HEK293 (cell line): Measurements from ENCODE around the gene OPCML.

ENCODE experiments used
- CTCF ChIA-PET: fragments of 350-600 bp; formaldehyde crosslinking; extraction: SDS; loops from one replicate; lab custom pipeline; 2021; ENCODE audit warnings: antibody characterized with exemption; lab: Yijun Ruan, JAX
- POLR2A ChIA-PET: fragments of 300-600 bp; formaldehyde crosslinking; extraction: SDS; loops from one replicate; lab custom pipeline; 2020; ENCODE audit warnings: antibody characterized with exemption, inconsistent platforms; lab: Yijun Ruan, JAX
- H3K27ac ChIP-seq: fragments of 200-500 bp; sonication (Bioruptor generic); 2 replicates; pipeline ENCODE4 v1.5.1; 2014; ENCODE audit warnings: low read depth, low read length, control low read depth, inconsistent platforms; ENCODE audit errors: extremely low read depth
- H3K36me3 ChIP-seq, 2 experiments: fragments of 200-500 bp in 1 of 2; sonication (Bioruptor generic) in 1 of 2; 1 replicate in 1 of 2; 2 replicates in 1 of 2; pipeline ENCODE4 v1.5.1; 2014 to 2017; ENCODE audit warnings: inconsistent platforms in 2 of 2, low read length in 2 of 2; ENCODE audit not compliant: control insufficient read depth in 2 of 2, insufficient read depth in 1 of 2
- H3K4me1 ChIP-seq: fragments of 200-500 bp; sonication (Bioruptor generic); 2 replicates; pipeline ENCODE4 v1.5.1; 2014; ENCODE audit warnings: mild to moderate bottlenecking, low read length, inconsistent platforms; ENCODE audit not compliant: control insufficient read depth, insufficient read depth
- H3K4me3 ChIP-seq: 2 replicates; pipeline ENCODE4 v1.5.1; 2011; ENCODE audit warnings: low read depth, mild to moderate bottlenecking, control low read depth, low read length, moderate library complexity
- H3K9me3 ChIP-seq: fragments of 200-500 bp; sonication (Bioruptor generic); 2 replicates; pipeline ENCODE4 v1.5.1; 2014; ENCODE audit warnings: low read depth, low read length, inconsistent platforms; ENCODE audit not compliant: control insufficient read depth, insufficient read depth
- BCL11A ChIP-seq: fragments of 450-650 bp; formaldehyde crosslinking; IDR thresholded peaks from 2 replicates; pipeline ENCODE4 v1.5.1; 2016; ENCODE audit warnings: low read depth, missing biosample characterization, missing genetic modification characterization
- BCL11B ChIP-seq: fragments of 450-650 bp; formaldehyde crosslinking; IDR thresholded peaks from 2 replicates; pipeline ENCODE4 v1.5.1; 2016; ENCODE audit warnings: low read depth, missing biosample characterization, missing genetic modification characterization
- FEZF1 ChIP-seq: fragments of 450-650 bp; formaldehyde crosslinking; IDR thresholded peaks from 2 replicates; pipeline ENCODE4 v1.5.1; 2016; ENCODE audit warnings: missing biosample characterization, missing genetic modification characterization
- MYNN ChIP-seq: fragments of 450-650 bp; formaldehyde crosslinking; IDR thresholded peaks from 2 replicates; pipeline ENCODE4 v1.5.1; 2016; ENCODE audit warnings: missing biosample characterization, missing genetic modification characterization, borderline replicate concordance
- PRDM4 ChIP-seq: fragments of 450-650 bp; formaldehyde crosslinking; IDR thresholded peaks from 2 replicates; pipeline ENCODE4 v1.5.1; 2017; ENCODE audit warnings: missing biosample characterization, missing genetic modification characterization
- ZBTB26 ChIP-seq: fragments of 450-650 bp; formaldehyde crosslinking; optimal IDR thresholded peaks from 2 replicates; pipeline ENCODE3; 2016; ENCODE audit warnings: missing biosample characterization, mild to moderate bottlenecking, missing genetic modification characterization
- ZFP37 ChIP-seq: fragments of 450-650 bp; formaldehyde crosslinking; IDR thresholded peaks from 2 replicates; pipeline ENCODE4 v1.5.1; 2016; ENCODE audit warnings: missing biosample characterization, missing genetic modification characterization
- ZNF133 ChIP-seq: fragments of 450-650 bp; formaldehyde crosslinking; IDR thresholded peaks from 2 replicates; pipeline ENCODE4 v1.5.1; 2016; ENCODE audit warnings: missing biosample characterization, missing genetic modification characterization
- ZNF16 ChIP-seq: fragments of 450-650 bp; formaldehyde crosslinking; IDR thresholded peaks from 2 replicates; pipeline ENCODE4 v1.5.1; 2016; ENCODE audit warnings: low read depth, missing biosample characterization, missing genetic modification characterization
- ZNF174 ChIP-seq: fragments of 450-650 bp; formaldehyde crosslinking; IDR thresholded peaks from 2 replicates; pipeline ENCODE4 v1.5.0; 2017; ENCODE audit warnings: missing biosample characterization, mild to moderate bottlenecking, missing genetic modification characterization
- ZNF184 ChIP-seq: fragments of 450-650 bp; IDR thresholded peaks from 2 replicates; pipeline ENCODE4 v1.5.1; 2018; ENCODE audit warnings: missing biosample characterization, mild to moderate bottlenecking, missing genetic modification characterization
- ZNF23 ChIP-seq: fragments of 450-650 bp; formaldehyde crosslinking; IDR thresholded peaks from 2 replicates; pipeline ENCODE4 v1.5.1; 2016; ENCODE audit warnings: missing biosample characterization, missing genetic modification characterization, borderline replicate concordance
- ZNF426 ChIP-seq: fragments of 450-650 bp; formaldehyde crosslinking; IDR thresholded peaks from 2 replicates; pipeline ENCODE4 v1.5.1; 2017; ENCODE audit warnings: missing biosample characterization, missing genetic modification characterization, mild to moderate bottlenecking, inconsistent platforms, moderate library complexity
- ZNF48 ChIP-seq: fragments of 450-650 bp; formaldehyde crosslinking; IDR thresholded peaks from 2 replicates; pipeline ENCODE4 v1.5.1; 2016; ENCODE audit warnings: missing biosample characterization, missing genetic modification characterization
- ZNF510 ChIP-seq: fragments of 450-650 bp; formaldehyde crosslinking; IDR thresholded peaks from 2 replicates; pipeline ENCODE4 v1.5.1; 2018; ENCODE audit warnings: mild to moderate bottlenecking, missing genetic modification characterization, missing biosample characterization; ENCODE audit not compliant: insufficient replicate concordance
- ZNF518A ChIP-seq: fragments of 450-650 bp; formaldehyde crosslinking; conservative IDR thresholded peaks from 2 replicates; pipeline ENCODE4 v1.5.1; 2016; ENCODE audit warnings: low read depth, missing biosample characterization, missing genetic modification characterization
- ZNF521 ChIP-seq: fragments of 450-650 bp; formaldehyde crosslinking; IDR thresholded peaks from 2 replicates; pipeline ENCODE4 v1.5.1; 2017; ENCODE audit warnings: missing biosample characterization, mild to moderate bottlenecking, missing genetic modification characterization
- ZNF548 ChIP-seq: fragments of 450-650 bp; formaldehyde crosslinking; IDR thresholded peaks from 2 replicates; pipeline ENCODE4 v1.5.1; 2016; ENCODE audit warnings: missing biosample characterization, missing genetic modification characterization
- ZNF555 ChIP-seq: fragments of 450-650 bp; formaldehyde crosslinking; conservative IDR thresholded peaks from 2 replicates; pipeline ENCODE4 v1.5.1; 2017; ENCODE audit warnings: missing biosample characterization, mild to moderate bottlenecking, missing genetic modification characterization, inconsistent platforms
- ZNF560 ChIP-seq: fragments of 450-650 bp; formaldehyde crosslinking; IDR thresholded peaks from 2 replicates; pipeline ENCODE4 v1.5.1; 2017; ENCODE audit warnings: missing biosample characterization, missing genetic modification characterization, borderline replicate concordance
- ZSCAN30 ChIP-seq: fragments of 450-650 bp; IDR thresholded peaks from 2 replicates; pipeline ENCODE4 v1.5.1; 2018; ENCODE audit warnings: missing biosample characterization, mild to moderate bottlenecking, missing genetic modification characterization, moderate library complexity
- TF ChIP-seq, protein P1 (sequence below): fragments of 450-650 bp; formaldehyde crosslinking; IDR thresholded peaks from 2 replicates; pipeline ENCODE4 v1.5.1; 2016; ENCODE audit warnings: missing biosample characterization, missing genetic modification characterization

Gene OPCML

DNA sequence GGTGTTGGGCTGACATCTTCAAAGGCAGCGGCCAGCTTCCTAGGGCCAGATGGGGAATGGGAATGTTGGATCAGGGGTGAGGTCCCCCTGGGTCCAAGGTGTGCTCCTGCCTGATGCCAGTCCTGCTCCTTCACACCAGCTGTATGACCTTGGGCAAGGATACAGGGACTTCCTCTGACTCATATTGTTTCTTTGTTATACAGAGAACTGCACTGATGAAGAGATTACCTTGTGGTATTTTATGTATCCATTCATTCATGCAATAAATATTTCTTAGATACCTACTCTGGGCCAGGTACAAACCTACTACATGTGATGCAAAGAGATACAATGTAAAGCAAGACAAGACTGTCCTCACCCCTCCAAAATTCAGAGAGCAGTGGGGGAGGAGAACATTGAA, 3.9 kb upstream of the OPCML start (continued):
- TF ChIP-seq ZNF48 (tag by site-specific recombination) (no peak), ZNF184 (tag by site-specific recombination) (no peak), ZNF23 (no peak), ZSCAN30 (tag by site-specific recombination) (no peak), BCL11A (tag by site-specific recombination) (no peak), ZNF16 (tag by site-specific recombination) (no peak), PRDM4 (tag by site-specific recombination) (no peak), ZNF510 (no peak)
- TF ChIP-seq, protein P1, sequence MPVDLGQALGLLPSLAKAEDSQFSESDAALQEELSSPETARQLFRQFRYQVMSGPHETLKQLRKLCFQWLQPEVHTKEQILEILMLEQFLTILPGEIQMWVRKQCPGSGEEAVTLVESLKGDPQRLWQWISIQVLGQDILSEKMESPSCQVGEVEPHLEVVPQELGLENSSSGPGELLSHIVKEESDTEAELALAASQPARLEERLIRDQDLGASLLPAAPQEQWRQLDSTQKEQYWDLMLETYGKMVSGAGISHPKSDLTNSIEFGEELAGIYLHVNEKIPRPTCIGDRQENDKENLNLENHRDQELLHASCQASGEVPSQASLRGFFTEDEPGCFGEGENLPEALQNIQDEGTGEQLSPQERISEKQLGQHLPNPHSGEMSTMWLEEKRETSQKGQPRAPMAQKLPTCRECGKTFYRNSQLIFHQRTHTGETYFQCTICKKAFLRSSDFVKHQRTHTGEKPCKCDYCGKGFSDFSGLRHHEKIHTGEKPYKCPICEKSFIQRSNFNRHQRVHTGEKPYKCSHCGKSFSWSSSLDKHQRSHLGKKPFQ (tag by site-specific recombination): no peak

DNA sequence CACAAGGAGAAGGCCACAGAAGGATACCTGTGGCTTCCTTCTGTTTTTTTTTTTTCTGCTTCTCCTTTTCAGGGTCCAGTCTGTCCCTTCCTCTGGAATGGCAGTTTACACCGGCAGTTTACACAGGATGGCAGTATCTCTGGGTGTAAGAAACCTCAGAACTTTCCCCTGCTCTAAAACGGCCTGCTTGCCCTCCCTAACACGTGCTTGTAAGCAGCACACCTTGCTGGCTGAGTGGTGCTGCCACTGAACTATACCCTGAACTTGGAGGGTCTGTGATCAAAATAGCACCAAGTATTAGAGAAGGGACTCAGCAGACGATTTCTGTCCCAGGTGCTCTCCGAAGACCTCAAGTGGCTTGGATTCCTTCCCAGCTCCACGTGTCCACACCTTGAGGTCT, 904 bp upstream of the OPCML start:
- Histone ChIP-seq H3K4me1 (no peaks in the 10 kb centered on the region), H3K9me3 (no peaks in the 10 kb centered on the region), H3K4me3 (no peak overlapping the region), H3K27ac (no peak overlapping the region), H3K36me3 (no peaks in the 10 kb centered on the region)
- CTCF ChIA-PET: interaction anchor here (0.6 kb wide), 1 partner anchor 400 kb away, joined by 4 read pairs; no protein-coding TSS in a partner anchor
- POLR2A ChIA-PET: no interaction called here
- TF ChIP-seq ZNF16 (tag by site-specific recombination): no peak
- no peak for TF ChIP-seq ZNF426
- TF ChIP-seq, protein P1 (tag by site-specific recombination): no peak
- TF ChIP-seq ZNF548 (tag by site-specific recombination): no peak

- POLR2A ChIA-PET: no interaction called here
- Histone ChIP-seq H3K36me3 (no peaks in the 10 kb centered on the region), H3K4me1 (no peaks in the 10 kb centered on the region), H3K9me3 (no peaks in the 10 kb centered on the region), H3K27ac (no peak overlapping the region), H3K4me3 (no peak overlapping the region)
- TF ChIP-seq ZNF521 (no peak), ZNF174 (tag by site-specific recombination) (no peak), ZNF518A (tag by site-specific recombination) (no peak), ZNF555 (tag by site-specific recombination) (no peak), ZNF133 (tag by site-specific recombination) (no peak), FEZF1 (no peak), ZFP37 (tag by site-specific recombination) (no peak), BCL11B (no peak), MYNN (tag by site-specific recombination) (no peak), ZBTB26 (tag by site-specific recombination) (no peak), ZNF560 (no peak)
- CTCF ChIA-PET: interaction anchor here (0.7 kb wide), 1 partner anchor 290 kb away, joined by 4 read pairs; no protein-coding TSS in a partner anchor
Observed at GRCh38 chr11:133531458-133531857, 843 bp downstream of the OPCML start.
